Urinary bladder (tissue), 4 donors: ENCODE data around the gene PRRT4. TPM values are rescaled to one million over a fixed set of nuclear protein-coding genes. Genes with fewer than 3 reads are reported as not detected.

Experiments
- DNase-seq: peaks from one replicate; pipeline ENCODE4 v3.0.0-alpha.2; 2015; ENCODE audit errors: extremely low spot score
- H3K27ac ChIP-seq: one replicate; pipeline ENCODE4 v1.5.1; 2013; ENCODE audit warnings: low read depth, mild to moderate bottlenecking, moderate library complexity
- H3K36me3 ChIP-seq: one replicate; pipeline ENCODE4 v1.6.1; 2013; ENCODE audit warnings: mild to moderate bottlenecking, moderate library complexity; ENCODE audit not compliant: insufficient read depth
- H3K4me1 ChIP-seq: one replicate; pipeline ENCODE4 v1.6.1; 2013; ENCODE audit warnings: mild to moderate bottlenecking, moderate library complexity; ENCODE audit not compliant: insufficient read depth
- H3K4me3 ChIP-seq: one replicate; pipeline ENCODE4 v1.5.1; 2013; ENCODE audit warnings: low read depth, low read length
- WGBS: extraction: QIAGEN DNeasy Blood & Tissue Kit; methylation state at CpG from one replicate; pipeline ENCODE4 v1.1.7; 2013; 5-methylcytosine and 5-hydroxymethylcytosine counted together
- polyA plus RNA-seq: library from polyadenylated mRNA; stranded (reverse); fragments of 200-250 nt; gene quantifications from one replicate; pipeline ENCODE4 v1.2.3, GENCODE V29; 2013
- total RNA-seq: library from RNA; depleted of rRNA; stranded (reverse); fragments of >200 nt; gene quantifications from one replicate; pipeline ENCODE4 v1.2.3, GENCODE V29; 2014
- donor health status: healthy with polysubstance abuse.
- donor health status: healthy.

PRRT4 gene
- total and polyA plus RNA-seq, 2 donors, result 1.3 to 1.4 TPM

GRCh38 chr7:128403676-128404075, 42.2 kb upstream of the PRRT4 start:
- no peak overlapping the region for H3K4me3 ChIP-seq
- H3K4me1 ChIP-seq, result no peaks in the 10 kb centered on the region
- peaks cover 2% of the 10 kb centered on the region for H3K36me3 ChIP-seq
- H3K27ac ChIP-seq, result no peak overlapping the region
- WGBS, result 86% methylated on average over 5 of the region's 5 CpGs
- DNase-seq, result no peak

GRCh38 chr7:128402356-128402755, 40.9 kb upstream of the PRRT4 start:
- Histone ChIP-seq H3K27ac (no peak overlapping the region), H3K4me1 (no peaks in the 10 kb centered on the region), H3K4me3 (no peak overlapping the region), H3K36me3 (peaks cover 2% of the 10 kb centered on the region)
- 82% methylated on average over 2 of the region's 2 CpGs for WGBS
- no peak for DNase-seq

- Histone ChIP-seq H3K4me1 (no peaks in the 10 kb centered on the region), H3K36me3 (peaks cover 6% of the 10 kb centered on the region), H3K4me3 (no peak overlapping the region), H3K27ac (no peak overlapping the region)
- WGBS, result 88% methylated on average over 5 of the region's 5 CpGs
- DNase-seq, result no peak
Measured at GRCh38 chr7:128400566-128400965, 39.1 kb upstream of the PRRT4 start.

GRCh38 chr7:128399991-128400390, 38.5 kb upstream of the PRRT4 start:
- Histone ChIP-seq H3K4me3 (no peak overlapping the region), H3K4me1 (no peaks in the 10 kb centered on the region), H3K27ac (no peak overlapping the region), H3K36me3 (peaks cover 6% of the 10 kb centered on the region)
- WGBS, result 96% methylated on average over 7 of the region's 7 CpGs
- DNase-seq, result no peak

GRCh38 chr7:128398841-128399135, 37.3 kb upstream of the PRRT4 start:
- Histone ChIP-seq H3K4me3 (no peak overlapping the region), H3K27ac (no peak overlapping the region), H3K36me3 (peaks cover 6% of the 10 kb centered on the region), H3K4me1 (no peaks in the 10 kb centered on the region)
- no peak for DNase-seq
- WGBS, result 55% methylated on average over 6 of the region's 6 CpGs

- no peak overlapping the region for H3K4me3 ChIP-seq
- no peak for DNase-seq
- peaks cover 6% of the 10 kb centered on the region for H3K36me3 ChIP-seq
- no peak overlapping the region for H3K27ac ChIP-seq
- no peaks in the 10 kb centered on the region for H3K4me1 ChIP-seq
- 70% methylated on average over 16 of the region's 16 CpGs for WGBS
Measured at GRCh38 chr7:128398016-128398840, 36.7 kb upstream of the PRRT4 start.

GRCh38 chr7:128396357-128396756, 34.9 kb upstream of the PRRT4 start:
- Histone ChIP-seq H3K4me1 (no peaks in the 10 kb centered on the region), H3K4me3 (no peak overlapping the region), H3K36me3 (peaks cover 6% of the 10 kb centered on the region), H3K27ac (no peak overlapping the region)
- no peak for DNase-seq
- 96% methylated on average over 11 of the region's 11 CpGs for WGBS

GRCh38 chr7:128395748-128396147, 34.3 kb upstream of the PRRT4 start:
- Histone ChIP-seq H3K36me3 (peaks cover 6% of the 10 kb centered on the region), H3K4me1 (no peaks in the 10 kb centered on the region), H3K4me3 (no peak overlapping the region), H3K27ac (no peak overlapping the region)
- WGBS, result 88% methylated on average over 3 of the region's 3 CpGs
- DNase-seq, result no peak

GRCh38 chr7:128394904-128395496, 33.5 kb upstream of the PRRT4 start:
- H3K27ac ChIP-seq, result no peak overlapping the region
- no peak for DNase-seq
- H3K4me1 ChIP-seq, result no peaks in the 10 kb centered on the region
- WGBS, result 92% methylated on average over 16 of the region's 16 CpGs
- H3K36me3 ChIP-seq, result peaks cover 4% of the 10 kb centered on the region
- H3K4me3 ChIP-seq, result no peak overlapping the region

- 91% methylated on average over 23 of the region's 23 CpGs for WGBS
- no peak overlapping the region for H3K4me3 ChIP-seq
- DNase-seq, result no peak
- no peaks in the 10 kb centered on the region for H3K4me1 ChIP-seq
- peaks cover 4% of the 10 kb centered on the region for H3K36me3 ChIP-seq
- H3K27ac ChIP-seq, result no peak overlapping the region
Measured at GRCh38 chr7:128393526-128394330, 32.2 kb upstream of the PRRT4 start.

- no peak for DNase-seq
- Histone ChIP-seq H3K4me3 (no peak overlapping the region), H3K4me1 (no peaks in the 10 kb centered on the region), H3K27ac (no peak overlapping the region), H3K36me3 (peaks cover 4% of the 10 kb centered on the region)
- 91% methylated on average over 18 of the region's 18 CpGs for WGBS
Measured at GRCh38 chr7:128392446-128393327, 31.2 kb upstream of the PRRT4 start.

GRCh38 chr7:128391805-128392204, 30.3 kb upstream of the PRRT4 start:
- Histone ChIP-seq H3K4me1 (no peaks in the 10 kb centered on the region), H3K27ac (no peak overlapping the region), H3K4me3 (no peak overlapping the region), H3K36me3 (peaks cover 4% of the 10 kb centered on the region)
- DNase-seq, result no peak
- 92% methylated on average over 7 of the region's 7 CpGs for WGBS

- no peak for DNase-seq
- Histone ChIP-seq H3K4me1 (no peaks in the 10 kb centered on the region), H3K27ac (no peak overlapping the region), H3K4me3 (no peak overlapping the region), H3K36me3 (no peaks in the 10 kb centered on the region)
- 76% methylated on average over 3 of the region's 3 CpGs for WGBS
Measured at GRCh38 chr7:128390871-128391565, 29.5 kb upstream of the PRRT4 start.
